H9 (cell line): ENCODE data around the gene ABCE1. TPM values are rescaled to one million over a fixed set of nuclear protein-coding genes. Genes with fewer than 3 reads are reported as not detected.

Source experiments
- DNase-seq: peaks from one replicate; pipeline ENCODE4 v3.0.0-alpha.2; 2017
- H2AFZ ChIP-seq: one replicate; pipeline ENCODE4 v1.6.1; 2013; ENCODE audit warnings: mild to moderate bottlenecking, low read length, control low read depth, moderate library complexity
- H2AK5ac ChIP-seq: 2 replicates; pipeline ENCODE4 v1.6.1; 2013; ENCODE audit warnings: low read length, control low read depth, mixed read lengths; ENCODE audit not compliant: insufficient read length
- H2BK120ac ChIP-seq: one replicate; pipeline ENCODE4 v1.6.1; 2013; ENCODE audit warnings: low read depth, mild to moderate bottlenecking, low read length, control low read depth, inconsistent platforms; ENCODE audit not compliant: poor library complexity, severe bottlenecking
- H2BK12ac ChIP-seq: 2 replicates; pipeline ENCODE4 v1.6.1; 2013; ENCODE audit warnings: low read length, control low read depth, mixed read lengths, low read depth; ENCODE audit not compliant: insufficient read length
- H2BK15ac ChIP-seq: 2 replicates; pipeline ENCODE4 v1.6.1; 2013; ENCODE audit warnings: low read depth, low read length, control low read depth
- H2BK20ac ChIP-seq: one replicate; pipeline ENCODE4 v1.6.1; 2013; ENCODE audit warnings: low read depth, mild to moderate bottlenecking, low read length, control low read depth, inconsistent platforms; ENCODE audit not compliant: poor library complexity, severe bottlenecking
- H2BK5ac ChIP-seq: 2 replicates; pipeline ENCODE4 v1.6.1; 2013; ENCODE audit warnings: low read length, control low read depth, mixed read lengths; ENCODE audit not compliant: insufficient read length
- H3K14ac ChIP-seq: 2 replicates; pipeline ENCODE4 v1.6.1; 2013; ENCODE audit warnings: low read length, control low read depth; ENCODE audit not compliant: insufficient read depth
- H3K18ac ChIP-seq: 2 replicates; pipeline ENCODE4 v1.6.1; 2013; ENCODE audit warnings: low read depth, mild to moderate bottlenecking, mixed read lengths, low read length, control low read depth; ENCODE audit not compliant: insufficient read length
- H3K23ac ChIP-seq: 2 replicates; pipeline ENCODE4 v1.6.1; 2013; ENCODE audit warnings: low read length, control low read depth, mixed read lengths, low read depth; ENCODE audit not compliant: insufficient read length
- H3K23me2 ChIP-seq: 2 replicates; pipeline ENCODE4 v1.6.1; 2013; ENCODE audit warnings: low read depth, mild to moderate bottlenecking, mixed read lengths, low read length, control low read depth; ENCODE audit not compliant: insufficient read length, poor library complexity, severe bottlenecking
- H3K27ac ChIP-seq: 2 replicates; pipeline ENCODE4 v1.5.1; 2013; ENCODE audit warnings: low read length, control low read depth, mixed read lengths, low read depth; ENCODE audit not compliant: insufficient read length
- H3K27me3 ChIP-seq: 2 replicates; pipeline ENCODE4 v1.6.1; 2013; ENCODE audit warnings: low read length, control low read depth, inconsistent platforms; ENCODE audit not compliant: insufficient read depth
- H3K4ac ChIP-seq: 2 replicates; pipeline ENCODE4 v1.6.1; 2013; ENCODE audit warnings: low read depth, mild to moderate bottlenecking, control low read depth, inconsistent platforms, low read length, moderate library complexity
- H3K4me1 ChIP-seq: 2 replicates; pipeline ENCODE4 v1.6.1; 2013; ENCODE audit warnings: low read length, control low read depth, inconsistent platforms; ENCODE audit not compliant: insufficient read depth
- H3K4me2 ChIP-seq: 2 replicates; pipeline ENCODE4 v1.6.1; 2013; ENCODE audit warnings: low read length, control low read depth, mixed read lengths; ENCODE audit not compliant: insufficient read length, insufficient read depth
- H3K56ac ChIP-seq: 2 replicates; pipeline ENCODE4 v1.6.1; 2013; ENCODE audit warnings: low read depth, mild to moderate bottlenecking, mixed read lengths, low read length, control low read depth; ENCODE audit not compliant: insufficient read length
- H3K79me1 ChIP-seq: 2 replicates; pipeline ENCODE4 v1.6.1; 2013; ENCODE audit warnings: low read depth, mild to moderate bottlenecking, moderate library complexity, low read length, control low read depth, inconsistent platforms; ENCODE audit not compliant: insufficient read depth, poor library complexity, severe bottlenecking
- H3K79me2 ChIP-seq: 2 replicates; pipeline ENCODE4 v1.6.1; 2013; ENCODE audit warnings: low read length, control low read depth, inconsistent platforms; ENCODE audit not compliant: insufficient read depth
- H3K9ac ChIP-seq: 2 replicates; pipeline ENCODE4 v1.6.1; 2013; ENCODE audit warnings: low read length, control low read depth, mixed read lengths; ENCODE audit not compliant: insufficient read length; ENCODE audit errors: extremely low read depth
- H3K9me3 ChIP-seq: one replicate; pipeline ENCODE4 v1.6.1; 2013; ENCODE audit warnings: low read depth, low read length, inconsistent platforms; ENCODE audit not compliant: control insufficient read depth
- H3T11ph ChIP-seq: one replicate; pipeline ENCODE4 v1.6.1; 2013; ENCODE audit warnings: mild to moderate bottlenecking, low read length, control low read depth, inconsistent platforms
- H4K20me1 ChIP-seq: one replicate; pipeline ENCODE4 v1.6.1; 2013; ENCODE audit not compliant: control insufficient read depth, insufficient read length, insufficient read depth
- H4K5ac ChIP-seq: 2 replicates; pipeline ENCODE4 v1.6.1; 2013; ENCODE audit warnings: low read depth, mild to moderate bottlenecking, mixed read lengths, low read length, control low read depth; ENCODE audit not compliant: insufficient read length
- H4K8ac ChIP-seq: replicated peaks from 2 replicates; pipeline ENCODE4 v1.6.1; 2013; ENCODE audit warnings: low read length, control low read depth, mixed read lengths, low read depth; ENCODE audit not compliant: insufficient read length
- H4K91ac ChIP-seq: 2 replicates; pipeline ENCODE4 v1.6.1; 2013; ENCODE audit warnings: low read depth, mild to moderate bottlenecking, moderate library complexity, mixed read lengths, low read length, control low read depth; ENCODE audit not compliant: insufficient read length
- H3K27ac Mint-ChIP-seq, 3 experiments: 2 replicates in 2 of 3; 3 replicates in 1 of 3; pipeline ENCODE4 v1.8.0; 2020 to 2021; ENCODE audit warnings: mixed read lengths in 3 of 3, mild to moderate bottlenecking in 1 of 3, moderate library complexity in 1 of 3
- H3K27me3 Mint-ChIP-seq: 2 replicates; pipeline ENCODE4 v1.8.0; 2021; ENCODE audit warnings: low read depth, mild to moderate bottlenecking, moderate library complexity, mixed read lengths
- H3K36me3 Mint-ChIP-seq, 3 experiments: 2 replicates in 2 of 3; 3 replicates in 1 of 3; pipeline ENCODE4 v1.8.0; 2020 to 2021; ENCODE audit warnings: low read depth in 3 of 3, mixed read lengths in 3 of 3; ENCODE audit not compliant: insufficient read depth in 1 of 3
- H3K4me1 Mint-ChIP-seq, 2 experiments: 2 replicates each; pipeline ENCODE4 v1.8.0; 2020; ENCODE audit warnings: mixed read lengths in 2 of 2
- H3K4me3 Mint-ChIP-seq, 2 experiments: 2 replicates in 1 of 2; 3 replicates in 1 of 2; pipeline ENCODE4 v1.8.0; 2020 to 2021; ENCODE audit warnings: mild to moderate bottlenecking in 2 of 2, mixed read lengths in 2 of 2, moderate library complexity in 1 of 2
- H3K9me3 Mint-ChIP-seq, 2 experiments: 2 replicates in 1 of 2; 3 replicates in 1 of 2; pipeline ENCODE4 v1.8.0; 2020; ENCODE audit warnings: mild to moderate bottlenecking in 2 of 2, mixed read lengths in 2 of 2, moderate library complexity in 1 of 2
- WGBS: extraction: QIAGEN DNeasy Blood & Tissue Kit; methylation state at CpG from one replicate; pipeline ENCODE4 v1.1.7; 2013; ENCODE audit warnings: missing lambda C conversion rate, low lambda C conversion rate, mixed read lengths; ENCODE audit not compliant: insufficient read length; ENCODE audit errors: extremely low coverage; 5-methylcytosine and 5-hydroxymethylcytosine counted together
- total RNA-seq: library from RNA; stranded (reverse); gene quantifications from 2 replicates; pipeline ENCODE4 v1.2.1, GENCODE V29; 2021
- TF ChIP-seq, protein P1 (sequence below): fragments of 200-600 bp; sonication (generic); conservative IDR thresholded peaks from 3 replicates; pipeline ENCODE4 v1.8.0; 2021; ENCODE audit warnings: antibody characterized with exemption, mild to moderate bottlenecking

The ABCE1 gene
- total RNA-seq, 1 experiment from 2014 or later, result 112 TPM

DNA sequence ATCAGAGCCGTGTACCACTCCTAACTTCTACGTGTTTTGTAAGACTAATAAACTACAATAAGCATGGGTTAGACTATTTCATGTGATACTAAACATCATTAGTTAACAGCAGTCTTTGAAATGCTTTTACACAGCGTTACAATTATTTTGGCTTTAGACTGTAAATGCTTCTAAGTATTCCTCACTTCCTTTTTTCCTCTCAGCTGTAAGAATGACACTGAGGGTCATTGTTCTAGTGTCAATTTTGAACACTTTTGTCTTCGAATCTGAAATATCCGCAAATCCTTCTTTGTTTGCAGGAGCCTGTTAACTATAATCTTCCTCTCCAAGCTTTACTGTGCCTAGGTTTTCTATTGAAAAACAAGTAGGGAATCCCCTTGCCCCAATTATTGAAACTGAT is 1.5 kb downstream of the ABCE1 start:
- Histone ChIP-seq H2BK5ac (no peak overlapping the region), H3K56ac (no peak overlapping the region), H2AK5ac (no peak overlapping the region), H3K4ac (no peak overlapping the region), H2BK12ac (no peak overlapping the region), H3K79me1 (no peaks in the 10 kb centered on the region), H2BK20ac (no peak overlapping the region), H3K18ac (no peak overlapping the region), H3K4me2 (peak overlapping the region; percentile 95), H3K9ac (no peak overlapping the region), H3K23ac (no peak overlapping the region), H3K27me3 (no peaks in the 10 kb centered on the region), H2AFZ (no peak overlapping the region), H3K14ac (no peak overlapping the region), H3K79me2 (peaks cover 40% of the 10 kb centered on the region), H2BK15ac (no peak overlapping the region), H4K91ac (no peak overlapping the region), H3K9me3 (no peaks in the 10 kb centered on the region), H3K27ac (no peak overlapping the region), H4K8ac (no peak overlapping the region), H2BK120ac (no peak overlapping the region), H4K20me1 (no peaks in the 10 kb centered on the region), H3K23me2 (peaks cover 5% of the 10 kb centered on the region), H3T11ph (no peak overlapping the region), H3K4me1 (no peaks in the 10 kb centered on the region), H4K5ac (no peak overlapping the region)
- no peaks in the 10 kb centered on the region for H3K9me3 Mint-ChIP-seq
- no peak overlapping the region; a peak in 1 of 7 replicates for H3K27ac Mint-ChIP-seq
- peaks cover 10 to 15% of the 10 kb centered on the region in 2 experiments for H3K4me1 Mint-ChIP-seq
- no peaks in the 10 kb centered on the region for H3K27me3 Mint-ChIP-seq
- H3K4me3 Mint-ChIP-seq, result peak overlapping the region; percentile 98 to 99
- no CpG with 5 or more reads among the region's 5 CpGs for WGBS
- peaks cover 14 to 16% (median 14%) of the 10 kb centered on the region in 3 experiments for H3K36me3 Mint-ChIP-seq
- no peak for DNase-seq
- TF ChIP-seq, protein P1, sequence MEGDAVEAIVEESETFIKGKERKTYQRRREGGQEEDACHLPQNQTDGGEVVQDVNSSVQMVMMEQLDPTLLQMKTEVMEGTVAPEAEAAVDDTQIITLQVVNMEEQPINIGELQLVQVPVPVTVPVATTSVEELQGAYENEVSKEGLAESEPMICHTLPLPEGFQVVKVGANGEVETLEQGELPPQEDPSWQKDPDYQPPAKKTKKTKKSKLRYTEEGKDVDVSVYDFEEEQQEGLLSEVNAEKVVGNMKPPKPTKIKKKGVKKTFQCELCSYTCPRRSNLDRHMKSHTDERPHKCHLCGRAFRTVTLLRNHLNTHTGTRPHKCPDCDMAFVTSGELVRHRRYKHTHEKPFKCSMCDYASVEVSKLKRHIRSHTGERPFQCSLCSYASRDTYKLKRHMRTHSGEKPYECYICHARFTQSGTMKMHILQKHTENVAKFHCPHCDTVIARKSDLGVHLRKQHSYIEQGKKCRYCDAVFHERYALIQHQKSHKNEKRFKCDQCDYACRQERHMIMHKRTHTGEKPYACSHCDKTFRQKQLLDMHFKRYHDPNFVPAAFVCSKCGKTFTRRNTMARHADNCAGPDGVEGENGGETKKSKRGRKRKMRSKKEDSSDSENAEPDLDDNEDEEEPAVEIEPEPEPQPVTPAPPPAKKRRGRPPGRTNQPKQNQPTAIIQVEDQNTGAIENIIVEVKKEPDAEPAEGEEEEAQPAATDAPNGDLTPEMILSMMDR, result no peak
